Naive B cell (primary cell): Measurements from ENCODE around the gene SAP25. TPM values are rescaled to one million over a fixed set of nuclear protein-coding genes. Genes with fewer than 3 reads are reported as not detected.
"Not testable (repeated sequence)": the region's sequence is repeated elsewhere in the genome, so short reads cannot be mapped to it uniquely, and the experiment has no call there.

Experiments used
- ATAC-seq, 2 donors: fragments of 150-1000 bp; cut with Tn5 transposase; 2 replicates each; pipeline ENCODE4 v1.10.0; 2021; ENCODE audit warnings: low read depth in 2 of 2, mild to moderate bottlenecking in 2 of 2, moderate library complexity in 2 of 2
- DNase-seq: peaks from one replicate; pipeline ENCODE4 v3.0.0; 2022
- H3K27ac Mint-ChIP-seq, 6 donors: one replicate each; pipeline ENCODE4 v1.8.0; 2020 to 2022; ENCODE audit warnings: mild to moderate bottlenecking in 6 of 6, mixed read lengths in 6 of 6, moderate library complexity in 5 of 6, inconsistent platforms in 2 of 6
- H3K27me3 Mint-ChIP-seq, 3 donors: one replicate each; pipeline ENCODE4 v1.8.0; 2021 to 2022; ENCODE audit warnings: mixed read lengths in 3 of 3, mild to moderate bottlenecking in 1 of 3
- H3K36me3 Mint-ChIP-seq, 2 donors: one replicate each; pipeline ENCODE4 v1.8.0; 2020 to 2022; ENCODE audit warnings: mixed read lengths in 2 of 2, inconsistent platforms in 1 of 2, mild to moderate bottlenecking in 1 of 2
- H3K4me1 Mint-ChIP-seq, 3 donors: one replicate each; pipeline ENCODE4 v1.8.0; 2020 to 2022; ENCODE audit warnings: mixed read lengths in 3 of 3, inconsistent platforms in 1 of 3, mild to moderate bottlenecking in 1 of 3, moderate library complexity in 1 of 3
- H3K4me3 Mint-ChIP-seq, 8 donors: one replicate each; pipeline ENCODE4 v1.8.0; 2020 to 2022; ENCODE audit warnings: mild to moderate bottlenecking in 8 of 8, mixed read lengths in 8 of 8, moderate library complexity in 8 of 8, inconsistent platforms in 2 of 8
- H3K9me3 Mint-ChIP-seq, 7 donors: one replicate each; pipeline ENCODE4 v1.8.0; 2020 to 2022; ENCODE audit warnings: mixed read lengths in 7 of 7, mild to moderate bottlenecking in 5 of 7, inconsistent platforms in 2 of 7, moderate library complexity in 1 of 7
- polyA plus RNA-seq, 6 donors: library from polyadenylated mRNA; unstranded; fragments of 300-500 nt; fragmentation: Illumina TruSeq; gene quantifications; one replicate each; pipeline ENCODE4 v1.2.3, GENCODE V29; 2021; ENCODE audit warnings: low read depth in 6 of 6

The SAP25 gene
- polyA plus RNA-seq, 6 donors from 2014 or later, result not detected

- peak overlapping the region; percentile 85 to 98 (median 92) for H3K4me3 Mint-ChIP-seq
- DNase-seq (no peak), ATAC-seq (no peak)
- H3K27me3 Mint-ChIP-seq, result no peaks in the 10 kb centered on the region
- peak overlapping the region in 1 of 6 donors; percentile 16 for H3K27ac Mint-ChIP-seq
- H3K9me3 Mint-ChIP-seq, result no peaks in the 10 kb centered on the region
- no peaks in the 10 kb centered on the region for H3K36me3 Mint-ChIP-seq
- H3K4me1 Mint-ChIP-seq, result peaks cover 27 to 31% (median 28%) of the 10 kb centered on the region in 3 donors
Measured at GRCh38 chr7:100540073-100540723, 33.5 kb downstream of the SAP25 start.

GRCh38 chr7:100539436-100540006 is 34.2 kb downstream of the SAP25 start:
- peaks cover 24 to 27% (median 27%) of the 10 kb centered on the region in 3 donors for H3K4me1 Mint-ChIP-seq
- no peaks in the 10 kb centered on the region for H3K9me3 Mint-ChIP-seq
- H3K27ac Mint-ChIP-seq, result peak overlapping the region in 4 of 6 donors; percentile 16 to 92 (median 72)
- ATAC-seq, result no peak
- no peak for DNase-seq
- H3K27me3 Mint-ChIP-seq, result no peaks in the 10 kb centered on the region
- no peaks in the 10 kb centered on the region for H3K36me3 Mint-ChIP-seq
- H3K4me3 Mint-ChIP-seq, result peak overlapping the region; percentile 86 to 99 (median 98)

GRCh38 chr7:100538654-100539435 is 34.9 kb downstream of the SAP25 start, which contains the start of gene AGFG2:
TSS of gene AGFG2 (plus strand) at chr7:100539203. CDS start at chr7:100539347, 144 bp downstream.
- Mint-ChIP-seq H3K4me1 (peaks cover 19 to 27% (median 27%) of the 10 kb centered on the region in 3 donors), H3K27me3 (no peaks in the 10 kb centered on the region), H3K4me3 (peak within 1 kb of the TSS; percentile 86 to 99 (median 98)), H3K27ac (peak within 1 kb of the TSS; percentile 40 to 95 (median 88)), H3K36me3 (no peaks in the 10 kb centered on the region), H3K9me3 (no peaks in the 10 kb centered on the region)
- DNase-seq (peak; percentile 100), ATAC-seq (peak; percentile 94 to 96)

- ATAC-seq (no peak), DNase-seq (no peak)
- H3K27ac Mint-ChIP-seq, result peak overlapping the region in 4 of 6 donors; percentile 75 to 90 (median 84)
- H3K9me3 Mint-ChIP-seq, result no peaks in the 10 kb centered on the region
- no peaks in the 10 kb centered on the region for H3K36me3 Mint-ChIP-seq
- H3K4me3 Mint-ChIP-seq, result peak overlapping the region; percentile 86 to 99 (median 98)
- H3K27me3 Mint-ChIP-seq, result peaks cover 0 to 2% (median 0%) of the 10 kb centered on the region in 3 donors
- peaks cover 19 to 27% (median 27%) of the 10 kb centered on the region in 3 donors for H3K4me1 Mint-ChIP-seq
Measured at GRCh38 chr7:100538348-100538653, 35.4 kb downstream of the SAP25 start.

- DNase-seq, ATAC-seq, H3K27ac Mint-ChIP-seq, H3K9me3 Mint-ChIP-seq, H3K36me3 Mint-ChIP-seq: not testable (repeated sequence)
- Mint-ChIP-seq H3K27me3 (peaks cover 0 to 12% (median 10%) of the 10 kb centered on the region in 3 donors), H3K4me3 (peak overlapping the region in 1 of 8 donors; percentile 25), H3K4me1 (peaks cover 13 to 19% (median 18%) of the 10 kb centered on the region in 3 donors)
Measured at GRCh38 chr7:100536695-100537094, 37.0 kb downstream of the SAP25 start.

GRCh38 chr7:100535982-100536381 is 37.7 kb downstream of the SAP25 start:
- ATAC-seq, H3K9me3 Mint-ChIP-seq, H3K4me3 Mint-ChIP-seq, H3K36me3 Mint-ChIP-seq, DNase-seq, H3K27ac Mint-ChIP-seq: not testable (repeated sequence)
- peaks cover 0 to 12% (median 10%) of the 10 kb centered on the region in 3 donors for H3K27me3 Mint-ChIP-seq
- H3K4me1 Mint-ChIP-seq, result peaks cover 9 to 17% (median 13%) of the 10 kb centered on the region in 3 donors

GRCh38 chr7:100532165-100533022 is 41.3 kb downstream of the SAP25 start:
- Mint-ChIP-seq H3K27me3 (peaks cover 0 to 12% (median 10%) of the 10 kb centered on the region in 3 donors), H3K27ac (peak overlapping the region in 1 of 6 donors; percentile 52), H3K36me3 (no peaks in the 10 kb centered on the region), H3K4me3 (no peak overlapping the region), H3K4me1 (no peaks in the 10 kb centered on the region), H3K9me3 (no peaks in the 10 kb centered on the region)
- DNase-seq (no peak), ATAC-seq (no peak)

GRCh38 chr7:100528108-100528866 is 45.4 kb downstream of the SAP25 start:
- not testable (repeated sequence) for H3K4me3 Mint-ChIP-seq, H3K36me3 Mint-ChIP-seq, H3K27ac Mint-ChIP-seq, DNase-seq, H3K9me3 Mint-ChIP-seq, ATAC-seq, H3K4me1 Mint-ChIP-seq
- peaks cover 0 to 10% (median 10%) of the 10 kb centered on the region in 3 donors for H3K27me3 Mint-ChIP-seq

GRCh38 chr7:100523192-100523591 is 50.5 kb downstream of the SAP25 start:
- H3K9me3 Mint-ChIP-seq, H3K4me3 Mint-ChIP-seq, DNase-seq, H3K4me1 Mint-ChIP-seq, H3K36me3 Mint-ChIP-seq, ATAC-seq, H3K27ac Mint-ChIP-seq, H3K27me3 Mint-ChIP-seq: not testable (repeated sequence)

Other genes starting within 250 kb of the SAP25 start
- gene PILRB, start 215.8 kb downstream of the SAP25 start, polyA plus RNA-seq, result 10 to 100 TPM in 2 of 6 donors, 1 to 10 TPM in 4; 3.5 to 28.7 (median 7.0) TPM
- gene PILRA, start 200.4 kb downstream of the SAP25 start, polyA plus RNA-seq, result 1 to 10 TPM in 1 of 6 donors, under 1 TPM in 4, not detected in 1; 0.53 to 1.8 (median 0.53) TPM
- gene ZCWPW1, start 145.2 kb downstream of the SAP25 start, polyA plus RNA-seq, result 10 to 100 TPM in 5 of 6 donors, 1 to 10 TPM in 1; 9.4 to 24.9 (median 13.3) TPM
- gene MEPCE, start 144.1 kb downstream of the SAP25 start, polyA plus RNA-seq, result 10 to 100 TPM; 10.9 to 24.6 (median 19.5) TPM
- gene PPP1R35, start 137.4 kb downstream of the SAP25 start, polyA plus RNA-seq, result 10 to 100 TPM; 21.8 to 46.8 (median 27.5) TPM
- under 1 TPM in 1 of 6 donors, not detected in 5; 0.45 TPM for gene SPACDR, start 109.6 kb downstream of the SAP25 start, polyA plus RNA-seq
- 10 to 100 TPM; 17.5 to 23.6 (median 20.7) TPM for gene TSC22D4, start 94.7 kb downstream of the SAP25 start, polyA plus RNA-seq
- not detected for gene NYAP1, start 90.0 kb downstream of the SAP25 start, polyA plus RNA-seq
- 1 to 10 TPM in 5 of 6 donors, not detected in 1; 3.1 to 5.9 (median 4.1) TPM for gene AGFG2, start 34.7 kb downstream of the SAP25 start, polyA plus RNA-seq
- 100 to 1,000 TPM in 4 of 6 donors, 10 to 100 TPM in 2; 81.4 to 172 (median 106) TPM for gene LRCH4, start 12.2 kb upstream of the SAP25 start, polyA plus RNA-seq
- gene FBXO24, start 12.4 kb upstream of the SAP25 start, polyA plus RNA-seq, result 1 to 10 TPM in 2 of 6 donors, under 1 TPM in 3, not detected in 1; 0.13 to 1.7 (median 0.89) TPM
- 1 to 10 TPM in 1 of 6 donors, under 1 TPM in 4, not detected in 1; 0.23 to 1.1 (median 0.86) TPM for gene PCOLCE, start 28.5 kb upstream of the SAP25 start, polyA plus RNA-seq
- 10 to 100 TPM in 5 of 6 donors, 1 to 10 TPM in 1; 7.7 to 18.2 (median 13.1) TPM for gene MOSPD3, start 38.6 kb upstream of the SAP25 start, polyA plus RNA-seq
- gene TFR2, start 67.7 kb upstream of the SAP25 start, polyA plus RNA-seq, result 1 to 10 TPM in 1 of 6 donors, under 1 TPM in 3, not detected in 2; 0.58 to 1.3 (median 0.65) TPM
- gene ACTL6B, start 82.5 kb upstream of the SAP25 start, polyA plus RNA-seq, result not detected
- 10 to 100 TPM; 46.2 to 65.4 (median 56.2) TPM for gene GNB2, start 99.8 kb upstream of the SAP25 start, polyA plus RNA-seq
- 1 to 10 TPM in 4 of 6 donors, under 1 TPM in 2; 0.69 to 2.9 (median 1.2) TPM for gene GIGYF1, start 120.3 kb upstream of the SAP25 start, polyA plus RNA-seq
- 10 to 100 TPM; 25.3 to 41.0 (median 34.6) TPM for gene POP7, start 132.2 kb upstream of the SAP25 start, polyA plus RNA-seq
- gene EPO, start 146.6 kb upstream of the SAP25 start, polyA plus RNA-seq, result not detected
- not detected for gene ZAN, start 159.7 kb upstream of the SAP25 start, polyA plus RNA-seq